ENCODE data around the gene ZNF500. TPM values are rescaled to one million over a fixed set of nuclear protein-coding genes. Genes with fewer than 3 reads are reported as not detected.

The ZNF500 gene
- polyA plus RNA-seq, 1 donor: 10.4 TPM

Other genes starting within 250 kb of the ZNF500 start
- 44.6 TPM for gene CDIP1, start 228.4 kb downstream of the ZNF500 start, polyA plus RNA-seq
- 0.18 TPM for gene C16orf96, start 210.8 kb downstream of the ZNF500 start, polyA plus RNA-seq
- 28.4 TPM for gene UBALD1, start 152.3 kb downstream of the ZNF500 start, polyA plus RNA-seq
- 52.9 TPM for gene MGRN1, start 142.3 kb downstream of the ZNF500 start, polyA plus RNA-seq
- 42.5 TPM for gene NUDT16L1, start 73.6 kb downstream of the ZNF500 start, polyA plus RNA-seq
- gene ANKS3, start 32.9 kb downstream of the ZNF500 start, polyA plus RNA-seq: 19.8 TPM
- gene DNAAF8, start 32.6 kb downstream of the ZNF500 start, polyA plus RNA-seq: 0.78 TPM
- gene SEPTIN12, start 21.2 kb upstream of the ZNF500 start, polyA plus RNA-seq: not detected
- gene SMIM22, start 28.2 kb upstream of the ZNF500 start, polyA plus RNA-seq: 75.8 TPM
- 28.9 TPM for gene ROGDI, start 35.5 kb upstream of the ZNF500 start, polyA plus RNA-seq
- 102 TPM for gene GLYR1, start 80.1 kb upstream of the ZNF500 start, polyA plus RNA-seq
- gene UBN1, start 80.3 kb upstream of the ZNF500 start, polyA plus RNA-seq: 38.2 TPM
- 32.2 TPM for gene PPL, start 170.0 kb upstream of the ZNF500 start, polyA plus RNA-seq
- gene SEC14L5, start 191.2 kb upstream of the ZNF500 start, polyA plus RNA-seq: 0.24 TPM

All from large intestine (tissue), 1 donor.